CD4-positive, alpha-beta T cell treated with Interleukin-15 for 4 hours (primary cell): ENCODE data around the gene FBXO42.

Experiments
- DNase-seq: peaks from one replicate; pipeline ENCODE4 v3.0.0-alpha.2; 2020; ENCODE audit warnings: low spot score

Gene FBXO42

GRCh38 chr1:16326833-16327404 is 25.4 kb downstream of the FBXO42 start:
- no peak for DNase-seq

- DNase-seq: no peak
These were observed 27.8 kb downstream of the FBXO42 start for GRCh38 chr1:16324456-16324890.

- no peak for DNase-seq
These were observed 31.0 kb downstream of the FBXO42 start for GRCh38 chr1:16321176-16321867.

- no peak for DNase-seq
These were observed 33.7 kb downstream of the FBXO42 start for GRCh38 chr1:16318555-16318954.

GRCh38 chr1:16315437-16315836 is 36.8 kb downstream of the FBXO42 start:
- DNase-seq: no peak

- DNase-seq: no peak
These were observed 45.1 kb downstream of the FBXO42 start for GRCh38 chr1:16307222-16307621.

GRCh38 chr1:16302709-16303627 is 49.3 kb downstream of the FBXO42 start:
- no peak for DNase-seq

GRCh38 chr1:16300436-16300835 is 51.8 kb downstream of the FBXO42 start:
- DNase-seq: no peak

GRCh38 chr1:16298653-16299052 is 53.6 kb downstream of the FBXO42 start:
- no peak for DNase-seq

- no peak for DNase-seq
These were observed 55.6 kb downstream of the FBXO42 start for GRCh38 chr1:16296643-16297042.

- DNase-seq: no peak
These were observed 57.8 kb downstream of the FBXO42 start for GRCh38 chr1:16294219-16295212.

GRCh38 chr1:16293538-16293937 is 58.7 kb downstream of the FBXO42 start:
- DNase-seq: no peak

GRCh38 chr1:16292739-16293138 is 59.5 kb downstream of the FBXO42 start:
- no peak for DNase-seq

GRCh38 chr1:16289959-16290358 is 62.3 kb downstream of the FBXO42 start:
- no peak for DNase-seq

- DNase-seq: no peak
These were observed 66.2 kb downstream of the FBXO42 start for GRCh38 chr1:16286122-16286521.

GRCh38 chr1:16281765-16282164 is 70.5 kb downstream of the FBXO42 start:
- DNase-seq: no peak

- DNase-seq: no peak
These were observed 73.1 kb downstream of the FBXO42 start for GRCh38 chr1:16279186-16279585.

- DNase-seq: no peak
These were observed 75.8 kb downstream of the FBXO42 start for GRCh38 chr1:16276302-16277030.

- DNase-seq: no peak
These were observed 76.7 kb downstream of the FBXO42 start for GRCh38 chr1:16275591-16275990.

GRCh38 chr1:16267690-16268180 is 84.5 kb downstream of the FBXO42 start:
- DNase-seq: no peak
